GM19023 (cell line): ENCODE data around the gene BPIFB4.

Experiments used
- ATAC-seq: cut with Tn5 transposase; IDR thresholded peaks from one replicate; pipeline ENCODE4 v1.9.1; 2021; ENCODE audit warnings: mild to moderate bottlenecking, moderate library complexity; ENCODE audit not compliant: unreplicated experiment

The BPIFB4 gene

GRCh38 chr20:33160681-33161080, 81.2 kb downstream of the BPIFB4 start:
- no peak for ATAC-seq
